Stimulated activated CD4-positive, alpha-beta T cell treated with anti-CD3 and anti-CD28 coated beads, Interleukin-1b, Interleukin-23, amount 100 ng/mL, for 24 hours (primary cell): ENCODE results near the gene VANGL2.

Experiments used
- DNase-seq, 4 experiments: peaks; one replicate each; pipeline ENCODE4 v3.0.0-alpha.2; 2020; ENCODE audit warnings: low read depth in 4 of 4, low spot score in 1 of 4

Gene VANGL2

DNA sequence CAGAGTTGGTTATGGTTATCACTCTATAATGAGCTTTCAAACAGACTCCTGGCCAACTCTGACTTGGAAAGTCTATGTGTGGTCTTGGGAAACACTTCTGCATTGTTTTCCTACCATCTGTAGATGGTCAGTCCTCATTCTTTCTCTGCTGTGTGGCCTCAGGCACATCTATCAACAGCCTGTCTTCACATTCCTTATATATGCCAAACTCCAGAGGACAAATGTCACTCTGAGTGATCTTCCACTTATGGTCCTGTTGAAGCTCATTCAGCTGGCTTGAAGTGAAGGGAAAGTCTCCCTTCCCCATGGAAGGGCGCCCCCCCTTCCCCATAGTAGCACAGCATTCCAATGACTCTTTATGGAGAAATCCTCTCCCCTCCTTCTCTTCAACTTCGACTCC is 58.7 kb downstream of the VANGL2 start:
- DNase-seq = no peak

DNA sequence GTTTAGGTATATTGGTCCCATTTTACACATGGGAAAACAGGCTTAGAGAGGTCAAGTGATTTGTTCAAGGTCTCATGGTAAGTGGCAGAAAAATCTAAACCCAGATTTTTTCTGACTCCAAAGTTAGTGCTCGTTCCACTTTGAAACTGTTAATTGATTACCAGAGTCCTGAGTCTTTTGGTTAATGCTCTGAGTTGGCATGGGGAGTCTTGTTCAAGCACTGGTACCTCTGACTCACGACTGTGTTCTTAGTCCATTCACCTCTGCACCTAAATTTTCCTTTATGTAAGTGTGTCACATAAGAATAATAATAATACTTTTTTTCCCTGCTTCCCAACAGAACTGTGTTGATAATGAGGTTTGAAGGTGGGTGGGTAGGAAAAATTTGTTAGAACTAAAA is 59.3 kb downstream of the VANGL2 start:
- DNase-seq = no peak

DNA sequence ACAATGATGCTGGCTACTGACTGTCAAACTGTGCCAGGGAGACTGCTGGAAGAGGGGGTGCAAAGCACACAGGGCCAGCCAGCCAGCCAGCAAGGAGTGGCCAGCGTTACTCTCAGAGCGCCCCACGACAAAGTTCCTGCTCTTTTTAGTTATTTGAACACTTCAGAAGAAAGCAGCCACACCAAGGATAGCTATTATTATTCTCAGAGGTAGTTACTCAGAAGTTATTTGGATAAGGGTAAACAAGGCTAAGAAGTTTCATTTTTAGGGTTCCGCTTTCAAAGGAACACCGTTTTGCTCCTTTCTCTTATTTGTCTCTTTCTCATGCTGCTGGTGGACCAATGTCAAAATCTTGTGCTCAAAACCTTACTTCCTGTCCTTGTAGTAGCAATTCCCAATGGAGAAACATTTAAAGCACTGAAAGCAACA is 59.9 kb downstream of the VANGL2 start:
- no peak for DNase-seq

DNA sequence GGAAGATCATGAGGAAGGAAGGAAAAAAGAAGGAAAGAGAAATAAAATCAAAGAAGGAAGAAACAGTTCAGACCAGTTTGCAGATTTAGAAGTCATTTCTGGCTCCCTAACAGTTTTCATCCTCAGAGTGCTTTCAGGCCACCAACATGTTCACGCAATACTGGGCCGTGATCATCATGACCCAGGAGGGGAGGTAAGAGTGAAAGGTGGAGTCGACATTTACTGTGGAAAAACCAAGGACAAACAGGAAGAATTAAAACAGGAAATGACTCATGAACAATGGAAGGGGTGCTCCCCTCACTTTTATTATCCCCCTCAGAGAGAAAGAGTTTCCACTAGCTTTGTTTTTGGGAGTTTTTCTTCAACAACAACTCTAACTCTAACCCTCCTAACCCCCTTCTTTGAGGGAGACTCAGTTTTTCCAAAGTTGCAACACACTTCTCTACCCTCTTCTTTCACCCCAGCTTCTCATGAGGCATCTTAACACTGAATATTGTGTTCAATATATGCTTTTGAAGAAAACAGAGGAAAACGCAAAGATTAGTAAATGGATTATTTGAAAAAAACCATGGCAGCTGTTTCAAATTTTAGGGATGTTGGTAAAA is 60.4 kb downstream of the VANGL2 start:
- no peak for DNase-seq

DNA sequence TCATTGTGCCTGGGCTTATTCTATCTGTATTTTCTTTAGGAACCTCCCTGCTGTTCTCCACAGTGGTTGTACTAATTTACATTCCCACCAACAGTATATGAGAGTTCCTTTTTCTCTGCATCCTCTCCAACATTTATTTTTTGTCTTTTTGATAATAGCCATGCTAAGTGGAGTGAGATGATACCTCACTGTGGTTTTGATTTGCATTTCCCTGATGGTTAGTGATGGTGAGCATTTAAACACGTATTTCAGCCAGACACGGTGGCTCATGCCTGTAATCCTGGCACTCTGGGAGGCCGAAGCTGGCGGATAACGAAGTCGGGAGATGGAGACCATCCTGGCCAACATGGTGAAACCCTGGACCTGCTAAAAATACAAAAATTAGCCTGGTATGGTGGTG is 64.8 kb downstream of the VANGL2 start:
- DNase-seq = no peak

DNA sequence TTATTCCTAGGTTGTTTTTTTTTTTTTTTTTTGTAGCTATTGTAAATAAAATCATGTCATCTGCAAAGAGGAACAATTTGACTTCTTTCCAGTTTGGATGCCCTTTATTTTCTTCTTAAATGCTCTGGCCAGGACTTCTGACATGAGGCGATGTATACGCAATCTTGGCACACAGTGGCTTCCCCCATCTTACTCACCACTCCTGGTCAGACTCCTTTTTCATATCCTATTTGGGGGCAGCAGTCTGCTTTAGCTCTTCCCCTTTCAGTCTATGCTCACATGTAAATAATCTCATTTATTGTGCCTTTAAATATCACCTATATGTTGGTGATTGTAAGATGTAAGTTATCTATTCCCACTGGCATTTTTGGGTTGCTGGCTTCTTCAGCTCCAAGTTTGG is 66.6 kb downstream of the VANGL2 start:
- DNase-seq = no peak

DNA sequence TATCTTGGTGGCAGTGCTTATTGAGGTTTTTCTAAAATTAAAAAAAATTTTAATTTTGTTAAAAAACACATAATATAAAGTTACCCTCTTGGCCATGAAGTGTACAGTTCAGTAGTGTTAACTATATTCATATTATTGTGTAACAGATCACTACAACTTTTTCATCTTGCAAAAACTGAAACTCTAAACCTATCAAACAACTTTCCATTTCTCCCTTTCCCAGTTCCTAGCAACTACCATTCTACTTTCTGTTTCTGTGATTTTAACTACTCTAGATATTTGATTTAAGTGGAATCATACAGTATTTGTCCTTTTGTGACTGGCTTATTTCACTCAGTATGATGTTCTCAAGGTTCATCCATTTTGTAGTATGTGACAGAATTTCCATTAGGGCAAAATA is 67.2 kb downstream of the VANGL2 start:
- DNase-seq = no peak

DNA sequence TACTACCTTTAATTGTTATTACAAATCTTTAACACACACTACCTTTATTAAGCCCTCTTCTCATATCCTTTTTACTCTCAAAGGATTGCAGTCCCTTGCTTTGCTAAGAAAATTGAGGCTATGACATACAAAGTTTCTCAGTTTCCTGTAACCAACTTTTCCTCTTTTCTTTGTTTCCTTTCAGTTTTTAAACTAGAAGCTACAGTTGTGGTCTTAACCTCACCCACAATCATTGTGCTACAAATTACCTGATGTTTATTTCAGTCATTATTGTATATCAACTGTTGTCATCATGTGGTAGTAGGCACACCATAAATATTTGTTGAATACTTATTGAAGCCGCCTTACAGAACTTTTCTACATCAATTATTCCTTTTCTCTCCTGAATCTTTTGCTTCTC is 70.9 kb downstream of the VANGL2 start:
- no peak for DNase-seq

DNA sequence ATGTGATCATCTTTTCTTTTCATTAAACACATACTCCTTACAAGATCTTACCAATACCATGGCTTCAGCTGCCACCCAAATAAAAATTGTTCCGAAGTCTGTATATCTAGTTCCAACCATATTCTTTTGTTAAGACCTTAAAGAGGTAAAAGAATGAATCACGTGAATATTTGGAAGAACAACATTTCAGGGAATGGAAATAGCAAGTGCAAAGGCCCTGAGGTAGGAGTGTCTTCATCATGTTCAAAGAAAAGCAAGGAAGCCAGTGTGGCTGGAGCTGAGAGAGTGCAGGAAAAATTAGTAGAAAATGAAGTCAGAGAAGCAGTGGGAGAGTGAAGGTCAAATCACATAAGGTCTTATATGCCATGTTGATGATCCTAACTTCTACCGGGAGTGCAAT is 71.7 kb downstream of the VANGL2 start:
- no peak for DNase-seq

DNA sequence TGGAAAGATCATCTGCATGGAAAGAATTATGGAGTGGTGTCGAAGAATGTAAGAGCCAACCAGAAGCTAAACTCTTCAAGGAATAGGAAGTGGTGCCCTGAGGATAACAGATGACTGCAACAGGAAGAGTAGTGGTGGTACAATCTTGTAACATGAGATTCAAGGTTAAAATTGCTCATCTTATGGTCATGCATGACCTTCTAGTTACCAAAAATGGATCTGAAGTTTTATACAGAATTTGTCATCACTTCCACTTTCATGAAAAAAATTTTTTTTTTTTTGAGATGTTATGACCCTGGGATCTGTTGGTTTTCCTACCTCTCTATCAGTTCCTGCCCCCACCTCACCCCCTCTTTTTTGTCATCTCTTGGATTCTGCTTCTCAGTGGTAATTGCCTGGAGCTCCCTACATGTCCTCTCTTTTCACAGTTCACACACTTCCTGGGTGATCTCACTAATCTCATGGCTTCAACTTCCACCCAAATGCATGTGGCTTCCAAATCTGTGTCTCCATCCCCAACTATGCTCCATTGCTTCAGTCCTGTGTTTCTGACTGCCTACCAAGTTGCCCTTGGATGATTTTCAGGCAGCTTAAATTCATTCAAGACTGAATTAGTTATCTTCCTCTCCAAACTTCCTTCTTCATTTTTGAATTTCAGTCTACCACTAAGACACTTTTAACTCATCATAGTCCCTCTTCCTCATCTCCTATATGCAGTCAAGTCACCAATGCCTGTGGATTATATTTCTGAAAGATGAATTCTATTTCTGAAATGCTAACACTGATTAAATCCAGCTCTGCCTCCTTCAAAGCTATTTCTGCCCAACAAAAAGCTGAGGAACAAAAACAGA is 74.3 kb downstream of the VANGL2 start:
- DNase-seq = no peak
